Natural killer cell (primary cell): Measurements from ENCODE around the gene RHOF. TPM values are rescaled to one million over a fixed set of nuclear protein-coding genes. Genes with fewer than 3 reads are reported as not detected.

ENCODE experiments used
- ATAC-seq, 3 donors: fragments of 150-1000 bp in 2 of 3; fragments of 200-7000 bp in 1 of 3; cut with Tn5 transposase; 1 replicate in 1 of 3; 2 replicates in 2 of 3; pipeline ENCODE4 v1.10.0; 2021; ENCODE audit warnings: mild to moderate bottlenecking in 2 of 3, moderate library complexity in 2 of 3
- DNase-seq, 2 donors: peaks; one replicate each; pipeline versions ENCODE4 v3.0.0 to v3.0.0-alpha.2; 2013 to 2021; ENCODE audit warnings: mixed read lengths in 1 of 2
- H3K27ac ChIP-seq: one replicate; pipeline ENCODE4 v1.5.1; 2013; ENCODE audit warnings: mild to moderate bottlenecking, low read length
- H3K27me3 ChIP-seq: one replicate; pipeline ENCODE4 v1.6.1; 2013; ENCODE audit warnings: low read length; ENCODE audit not compliant: control insufficient read depth, insufficient read depth
- H3K36me3 ChIP-seq: one replicate; pipeline ENCODE4 v1.6.1; 2013; ENCODE audit warnings: low read length; ENCODE audit not compliant: control insufficient read depth, insufficient read depth
- H3K4me1 ChIP-seq: one replicate; pipeline ENCODE4 v1.6.1; 2013; ENCODE audit warnings: low read length; ENCODE audit not compliant: control insufficient read depth, insufficient read depth
- H3K4me3 ChIP-seq: one replicate; pipeline ENCODE4 v1.5.1; 2013; ENCODE audit warnings: low read length
- H3K9me3 ChIP-seq: one replicate; pipeline ENCODE4 v1.6.1; 2013; ENCODE audit warnings: low read length; ENCODE audit not compliant: control insufficient read depth, insufficient read depth
- H3K27ac Mint-ChIP-seq, 2 donors: one replicate each; pipeline ENCODE4 v1.8.0; 2022; ENCODE audit warnings: mild to moderate bottlenecking in 2 of 2, mixed read lengths in 2 of 2, moderate library complexity in 1 of 2
- H3K27me3 Mint-ChIP-seq, 2 donors: one replicate each; pipeline ENCODE4 v1.8.0; 2022; ENCODE audit warnings: low read depth in 2 of 2, mixed read lengths in 2 of 2
- H3K36me3 Mint-ChIP-seq: one replicate; pipeline ENCODE4 v1.8.0; 2022; ENCODE audit warnings: mixed read lengths
- H3K4me1 Mint-ChIP-seq, 2 donors: one replicate each; pipeline ENCODE4 v1.8.0; 2022; ENCODE audit warnings: mixed read lengths in 2 of 2
- H3K4me3 Mint-ChIP-seq: one replicate; pipeline ENCODE4 v1.8.0; 2022; ENCODE audit warnings: mild to moderate bottlenecking, moderate library complexity, mixed read lengths
- H3K9me3 Mint-ChIP-seq, 2 donors: one replicate each; pipeline ENCODE4 v1.8.0; 2022; ENCODE audit warnings: mixed read lengths in 2 of 2
- WGBS: methylation state at CpG from one replicate; pipeline ENCODE4 v1.1.7; 2013; ENCODE audit warnings: missing lambda C conversion rate; ENCODE audit not compliant: insufficient coverage; 5-methylcytosine and 5-hydroxymethylcytosine counted together
- intact Hi-C: fragments of 100-400 bp; cut with micrococcal nuclease; formaldehyde crosslinking; loops from one replicate; pipeline ENCODE4 v1.14.2; 2022
- total RNA-seq, 4 donors: library from RNA; stranded (reverse); fragments of 120-200 nt in 1 of 4; gene quantifications; one replicate each; pipeline versions ENCODE4 v1.2.3 to v1.2.4, GENCODE V29; 2013 to 2022
- TF ChIP-seq, protein P1 (sequence below): fragments of 200-600 bp; IDR thresholded peaks from one replicate; pipeline ENCODE4 v1.8.0; 2022; ENCODE audit warnings: antibody characterized with exemption

RHOF gene
- total RNA-seq, 3 donors from 2014 or later (not counting 1 experiment from before 2014, with no cell fraction given): 146 to 201 (median 177) TPM

DNA sequence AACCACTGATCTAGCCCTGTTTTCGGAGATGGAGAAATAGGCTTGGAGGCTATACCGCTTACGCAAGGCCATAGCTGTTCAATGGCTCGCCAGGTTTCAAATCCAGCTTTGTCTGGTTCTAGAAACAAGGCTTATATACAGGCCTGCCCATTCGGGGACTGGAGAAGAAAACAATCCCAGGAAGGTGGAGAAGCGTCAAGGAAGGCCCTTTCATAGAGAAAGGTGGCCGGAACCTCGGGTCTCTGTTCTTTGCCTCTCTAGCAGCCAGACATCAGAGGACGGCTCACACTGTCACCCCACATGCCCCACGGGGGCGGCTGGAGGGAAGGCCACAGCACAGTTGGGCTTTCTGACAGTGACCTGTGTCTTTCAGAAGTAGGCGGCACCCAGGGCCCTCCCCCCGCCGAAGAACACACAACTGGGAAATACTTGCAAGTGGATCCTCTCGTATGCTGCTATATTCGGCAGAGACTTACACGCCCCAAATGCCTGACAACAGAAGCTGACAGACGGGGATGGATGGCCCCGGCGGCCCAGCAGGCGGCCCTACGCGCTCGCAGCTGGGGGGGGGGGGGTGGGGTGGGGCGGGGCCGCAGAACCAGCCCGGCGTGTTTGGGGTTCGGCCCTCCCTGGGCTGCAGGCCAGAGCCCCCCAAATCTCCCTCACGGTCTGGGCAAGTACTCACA lies 5.8 kb upstream of the RHOF start:
- Histone ChIP-seq H3K4me1 (peaks cover 45% of the 10 kb centered on the region), H3K9me3 (no peaks in the 10 kb centered on the region), H3K27me3 (no peaks in the 10 kb centered on the region), H3K36me3 (peaks cover 22% of the 10 kb centered on the region), H3K27ac (peak overlapping the region; percentile 93), H3K4me3 (peak overlapping the region; percentile 54)
- peaks cover 54 to 59% of the 10 kb centered on the region in 2 donors for H3K4me1 Mint-ChIP-seq
- H3K9me3 Mint-ChIP-seq: no peaks in the 10 kb centered on the region
- DNase-seq (peak; percentile 46 to 83), ATAC-seq (peak; percentile 15 to 42 (median 26))
- H3K36me3 Mint-ChIP-seq: no peaks in the 10 kb centered on the region
- 26% methylated on average over 22 of the region's 30 CpGs for WGBS
- TF ChIP-seq, protein P1, sequence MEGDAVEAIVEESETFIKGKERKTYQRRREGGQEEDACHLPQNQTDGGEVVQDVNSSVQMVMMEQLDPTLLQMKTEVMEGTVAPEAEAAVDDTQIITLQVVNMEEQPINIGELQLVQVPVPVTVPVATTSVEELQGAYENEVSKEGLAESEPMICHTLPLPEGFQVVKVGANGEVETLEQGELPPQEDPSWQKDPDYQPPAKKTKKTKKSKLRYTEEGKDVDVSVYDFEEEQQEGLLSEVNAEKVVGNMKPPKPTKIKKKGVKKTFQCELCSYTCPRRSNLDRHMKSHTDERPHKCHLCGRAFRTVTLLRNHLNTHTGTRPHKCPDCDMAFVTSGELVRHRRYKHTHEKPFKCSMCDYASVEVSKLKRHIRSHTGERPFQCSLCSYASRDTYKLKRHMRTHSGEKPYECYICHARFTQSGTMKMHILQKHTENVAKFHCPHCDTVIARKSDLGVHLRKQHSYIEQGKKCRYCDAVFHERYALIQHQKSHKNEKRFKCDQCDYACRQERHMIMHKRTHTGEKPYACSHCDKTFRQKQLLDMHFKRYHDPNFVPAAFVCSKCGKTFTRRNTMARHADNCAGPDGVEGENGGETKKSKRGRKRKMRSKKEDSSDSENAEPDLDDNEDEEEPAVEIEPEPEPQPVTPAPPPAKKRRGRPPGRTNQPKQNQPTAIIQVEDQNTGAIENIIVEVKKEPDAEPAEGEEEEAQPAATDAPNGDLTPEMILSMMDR: peak; percentile 24
- no peaks in the 10 kb centered on the region for H3K27me3 Mint-ChIP-seq
- H3K4me3 Mint-ChIP-seq: peak overlapping the region; percentile 85
- peak overlapping the region; percentile 87 for H3K27ac Mint-ChIP-seq
- intact Hi-C loops: no loop called here

DNA sequence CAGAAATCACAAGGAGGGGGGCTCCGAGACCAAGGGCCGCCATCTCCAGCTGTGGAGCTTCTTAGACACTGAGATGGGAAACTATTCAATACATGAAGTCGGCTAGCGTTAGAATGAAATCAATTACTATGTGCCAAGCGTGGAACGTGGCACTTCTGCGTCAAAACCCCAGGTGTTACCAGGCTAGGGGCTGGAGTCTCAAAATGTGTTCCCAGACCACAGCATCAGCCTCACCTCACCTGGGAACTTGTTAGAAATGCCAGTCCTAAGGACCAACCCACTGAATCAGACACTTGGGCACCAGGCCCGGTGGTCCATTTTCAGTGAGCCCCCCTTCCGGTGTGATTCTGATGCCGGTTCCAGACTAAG lies 5.3 kb upstream of the RHOF start:
- Mint-ChIP-seq H3K27ac (peak overlapping the region; percentile 87), H3K4me3 (peak overlapping the region; percentile 85), H3K9me3 (no peaks in the 10 kb centered on the region), H3K4me1 (peaks cover 57 to 64% of the 10 kb centered on the region in 2 donors), H3K36me3 (no peaks in the 10 kb centered on the region), H3K27me3 (no peaks in the 10 kb centered on the region)
- peak overlapping the region; percentile 93 for H3K27ac ChIP-seq
- DNase-seq (no peak), ATAC-seq (no peak)
- H3K36me3 ChIP-seq: peaks cover 22% of the 10 kb centered on the region
- intact Hi-C loops: no loop called here
- no peaks in the 10 kb centered on the region for H3K9me3 ChIP-seq
- TF ChIP-seq, protein P1: no peak
- H3K4me3 ChIP-seq: no peak overlapping the region
- no peaks in the 10 kb centered on the region for H3K27me3 ChIP-seq
- peaks cover 49% of the 10 kb centered on the region for H3K4me1 ChIP-seq
- 89% methylated on average over 10 of the region's 10 CpGs for WGBS

DNA sequence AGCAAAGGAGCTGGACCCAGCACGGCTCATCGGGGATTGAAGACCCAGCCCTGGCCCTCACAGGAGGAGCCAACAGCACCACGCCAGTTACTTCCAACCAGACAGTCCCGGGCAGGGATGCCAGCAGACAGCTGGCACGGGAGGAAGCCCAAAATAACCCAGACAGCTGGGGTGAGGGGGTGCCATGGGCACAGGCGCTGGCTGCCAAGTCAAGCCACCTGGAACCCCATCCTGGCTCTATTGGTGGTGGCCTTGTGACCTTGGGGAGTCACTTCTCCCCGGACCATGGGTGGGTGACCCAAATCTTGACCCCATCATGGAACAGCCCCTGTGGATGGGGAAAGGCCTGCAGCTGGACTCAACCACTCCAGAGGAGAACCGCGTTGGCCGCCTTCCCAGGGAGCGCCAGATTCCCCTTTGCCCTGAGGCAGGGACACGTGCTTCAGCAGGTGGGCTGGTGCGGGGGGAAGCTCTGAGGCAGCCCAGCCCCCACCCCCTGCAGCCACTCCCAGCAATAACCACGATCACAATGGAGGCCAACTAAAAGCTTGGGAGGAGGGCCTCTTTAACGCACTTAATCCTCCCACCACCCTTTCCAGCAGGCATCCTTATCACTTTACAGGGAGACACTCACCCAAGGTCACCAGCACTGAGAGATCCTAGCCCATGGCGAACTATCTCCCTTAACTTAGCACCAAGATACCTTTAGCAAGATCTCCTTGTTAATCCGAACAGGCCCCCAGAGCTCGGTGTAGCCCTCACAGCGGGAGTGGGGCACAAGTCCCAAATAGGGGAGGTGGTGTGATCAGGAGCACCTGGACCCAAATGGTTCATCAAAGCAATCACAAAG lies 4.7 kb upstream of the RHOF start:
- Histone ChIP-seq H3K36me3 (peaks cover 22% of the 10 kb centered on the region), H3K27ac (no peak overlapping the region), H3K9me3 (no peaks in the 10 kb centered on the region), H3K4me1 (peaks cover 51% of the 10 kb centered on the region), H3K4me3 (no peak overlapping the region), H3K27me3 (no peaks in the 10 kb centered on the region)
- Mint-ChIP-seq H3K27me3 (no peaks in the 10 kb centered on the region), H3K27ac (peak overlapping the region; percentile 87), H3K4me3 (peak overlapping the region; percentile 85), H3K9me3 (no peaks in the 10 kb centered on the region), H3K4me1 (peaks cover 55 to 62% of the 10 kb centered on the region in 2 donors), H3K36me3 (no peaks in the 10 kb centered on the region)
- TF ChIP-seq, protein P1: no peak
- intact Hi-C loops: no loop called here
- no peak for DNase-seq
- no peak for ATAC-seq
- 74% methylated on average over 19 of the region's 19 CpGs for WGBS
